Hepatocyte (in vitro differentiated cells): ENCODE data around the gene ALDH1A1. TPM values are rescaled to one million over a fixed set of nuclear protein-coding genes. Genes with fewer than 3 reads are reported as not detected.

Source experiments
- DNase-seq: peaks from one replicate; pipeline ENCODE4 v3.0.0-alpha.2; 2016; ENCODE audit warnings: low spot score
- H2AFZ ChIP-seq: fragments of 200-600 bp; sonication (generic); 2 replicates; pipeline ENCODE4 v1.6.0; 2016; ENCODE audit warnings: antibody characterized with exemption, mild to moderate bottlenecking
- H3K27ac ChIP-seq: fragments of 200-600 bp; sonication (generic); 2 replicates; pipeline ENCODE4 v1.5.1; 2016; ENCODE audit warnings: mild to moderate bottlenecking
- H3K27me3 ChIP-seq: fragments of 200-600 bp; sonication (generic); 2 replicates; pipeline ENCODE4 v1.6.1; 2016
- H3K36me3 ChIP-seq: fragments of 200-600 bp; sonication (generic); replicated peaks from 2 replicates; pipeline ENCODE4 v1.5.1; 2016; ENCODE audit warnings: low read depth; ENCODE audit not compliant: insufficient read depth
- H3K4me1 ChIP-seq: fragments of 200-600 bp; sonication (generic); 2 replicates; pipeline ENCODE4 v1.5.1; 2016; ENCODE audit warnings: mild to moderate bottlenecking, moderate library complexity; ENCODE audit not compliant: insufficient read depth
- H3K4me2 ChIP-seq: fragments of 200-600 bp; sonication (generic); 2 replicates; pipeline ENCODE4 v1.6.0; 2016
- H3K4me3 ChIP-seq: fragments of 200-600 bp; sonication (generic); 2 replicates; pipeline ENCODE4 v1.5.1; 2016; ENCODE audit warnings: mild to moderate bottlenecking
- H3K79me2 ChIP-seq: fragments of 200-600 bp; sonication (generic); 2 replicates; pipeline ENCODE4 v1.6.0; 2017; ENCODE audit warnings: mild to moderate bottlenecking
- H3K9me2 ChIP-seq: fragments of 200-600 bp; sonication (generic); replicated peaks from 2 replicates; pipeline ENCODE4 v1.6.0; 2017; ENCODE audit warnings: mild to moderate bottlenecking; ENCODE audit not compliant: insufficient read depth
- H3K9me3 ChIP-seq: fragments of 200-600 bp; sonication (generic); 2 replicates; pipeline ENCODE4 v1.5.1; 2016; ENCODE audit warnings: low read depth, mild to moderate bottlenecking
- H4K20me1 ChIP-seq: fragments of 200-600 bp; sonication (generic); 2 replicates; pipeline ENCODE4 v1.6.0; 2016; ENCODE audit warnings: mild to moderate bottlenecking; ENCODE audit not compliant: insufficient read depth, poor library complexity, severe bottlenecking
- CTCF ChIP-seq: fragments of 200-600 bp; sonication (generic); IDR thresholded peaks from 2 replicates; pipeline ENCODE4 v1.5.1; 2016; ENCODE audit warnings: antibody characterized with exemption, mild to moderate bottlenecking; ENCODE audit not compliant: poor library complexity
- EZH2 ChIP-seq: fragments of 200-600 bp; sonication (generic); IDR thresholded peaks from 2 replicates; pipeline ENCODE4 v1.6.1; 2016; ENCODE audit warnings: antibody characterized with exemption, mild to moderate bottlenecking, borderline replicate concordance
- EZH2phosphoT487 ChIP-seq: fragments of 200-600 bp; sonication (generic); IDR thresholded peaks from one replicate; pipeline ENCODE4 v1.6.1; 2018; ENCODE audit warnings: antibody characterized with exemption, mild to moderate bottlenecking, low read depth, moderate library complexity; ENCODE audit not compliant: unreplicated experiment, severe bottlenecking
- WGBS: methylation state at CpG from one replicate; pipeline ENCODE4 v1.1.6; 2016; ENCODE audit warnings: low lambda C conversion rate; ENCODE audit errors: missing lambda C conversion rate; 5-methylcytosine and 5-hydroxymethylcytosine counted together
- polyA plus RNA-seq: library from polyadenylated mRNA; unstranded; fragments of >200 nt; fragmentation: Nextera tagmentation; extraction: Ambion mirVana; gene quantifications from 2 replicates; pipeline ENCODE4 v1.2.1, GENCODE V29; 2016
- total RNA-seq: library from RNA; depleted of rRNA; stranded (reverse); fragments of >200 nt; gene quantifications from 2 replicates; pipeline ENCODE4 v1.2.3, GENCODE V29; 2014

The ALDH1A1 gene
- total and polyA plus RNA-seq, 2 experiments from 2014 or later = 243 to 529 TPM

GRCh38 chr9:72995131-72996024, 42.5 kb upstream of the ALDH1A1 start:
- Histone ChIP-seq H3K9me2 (no peaks in the 10 kb centered on the region), H3K4me2 (no peak overlapping the region), H3K36me3 (no peaks in the 10 kb centered on the region), H2AFZ (no peak overlapping the region), H3K9me3 (no peaks in the 10 kb centered on the region), H4K20me1 (no peaks in the 10 kb centered on the region), H3K4me1 (peaks cover 7% of the 10 kb centered on the region), H3K27ac (no peak overlapping the region), H3K4me3 (no peak overlapping the region), H3K27me3 (no peaks in the 10 kb centered on the region), H3K79me2 (no peaks in the 10 kb centered on the region)
- WGBS = 89% methylated on average over 5 of the region's 5 CpGs
- no peak for DNase-seq
- TF ChIP-seq CTCF (no peak), EZH2phosphoT487 (peak; percentile 92)

GRCh38 chr9:72991772-72992171, 38.9 kb upstream of the ALDH1A1 start:
- no peaks in the 10 kb centered on the region for H3K4me1 ChIP-seq
- H2AFZ ChIP-seq = no peak overlapping the region
- no peaks in the 10 kb centered on the region for H3K9me2 ChIP-seq
- no peak for DNase-seq
- H3K27ac ChIP-seq = no peak overlapping the region
- H3K4me3 ChIP-seq = no peak overlapping the region
- H3K9me3 ChIP-seq = no peaks in the 10 kb centered on the region
- H3K36me3 ChIP-seq = no peaks in the 10 kb centered on the region
- no peaks in the 10 kb centered on the region for H4K20me1 ChIP-seq
- no peaks in the 10 kb centered on the region for H3K79me2 ChIP-seq
- 98% methylated on average over 2 of the region's 2 CpGs for WGBS
- no peaks in the 10 kb centered on the region for H3K27me3 ChIP-seq
- TF ChIP-seq CTCF (no peak), EZH2 (no peak), EZH2phosphoT487 (no peak)
- no peak overlapping the region for H3K4me2 ChIP-seq

- Histone ChIP-seq H3K79me2 (no peaks in the 10 kb centered on the region), H3K4me3 (no peak overlapping the region), H3K9me3 (no peaks in the 10 kb centered on the region), H3K27ac (no peak overlapping the region), H3K4me1 (peaks cover 10% of the 10 kb centered on the region), H3K36me3 (no peaks in the 10 kb centered on the region), H4K20me1 (no peaks in the 10 kb centered on the region), H3K4me2 (no peak overlapping the region), H2AFZ (no peak overlapping the region), H3K27me3 (no peaks in the 10 kb centered on the region), H3K9me2 (no peaks in the 10 kb centered on the region)
- no peak for DNase-seq
- 97% methylated on average over 1 of the region's 1 CpG for WGBS
- TF ChIP-seq EZH2 = no peak
- no peak for TF ChIP-seq EZH2phosphoT487
- TF ChIP-seq CTCF = no peak
Observed at GRCh38 chr9:72990397-72991182, 37.7 kb upstream of the ALDH1A1 start.
